Lung microvascular endothelial cell (primary cell): Measurements from ENCODE around the gene KCNQ1OT1. TPM values are rescaled to one million over a fixed set of nuclear protein-coding genes. Genes with fewer than 3 reads are reported as not detected.

Source experiments
- DNase-seq, 2 donors: peaks; one replicate each; pipeline versions ENCODE4 v3.0.0 to v3.0.0-alpha.2; 2010; ENCODE audit warnings: low read depth in 2 of 2
- total RNA-seq: library from RNA; depleted of rRNA; stranded (reverse); fragments of >200 nt; gene quantifications from 2 replicates; pipeline ENCODE4 v1.2.1, GENCODE V29; 2014

Gene KCNQ1OT1
- total RNA-seq, 1 donor from 2014 or later = 0.79 TPM

- DNase-seq = no peak
Measured at GRCh38 chr11:2688381-2689231, 11.2 kb downstream of the KCNQ1OT1 start.

GRCh38 chr11:2687782-2688191, 12.0 kb downstream of the KCNQ1OT1 start:
- peak; percentile 12 to 31 for DNase-seq

GRCh38 chr11:2687223-2687530, 12.6 kb downstream of the KCNQ1OT1 start:
- no peak for DNase-seq

- no peak for DNase-seq
Measured at GRCh38 chr11:2686360-2687222, 13.2 kb downstream of the KCNQ1OT1 start.

- DNase-seq = no peak
Measured at GRCh38 chr11:2685566-2686359, 14.0 kb downstream of the KCNQ1OT1 start.

- DNase-seq = no peak
Measured at GRCh38 chr11:2685051-2685450, 14.7 kb downstream of the KCNQ1OT1 start.

GRCh38 chr11:2684581-2684980, 15.2 kb downstream of the KCNQ1OT1 start:
- no peak for DNase-seq

- DNase-seq = no peak
Measured at GRCh38 chr11:2683806-2684205, 16.0 kb downstream of the KCNQ1OT1 start.

- no peak for DNase-seq
Measured at GRCh38 chr11:2681408-2682145, 18.2 kb downstream of the KCNQ1OT1 start.

- DNase-seq = no peak
Measured at GRCh38 chr11:2679011-2679676, 20.6 kb downstream of the KCNQ1OT1 start.

- DNase-seq = no peak
Measured at GRCh38 chr11:2678396-2678795, 21.4 kb downstream of the KCNQ1OT1 start.

GRCh38 chr11:2677127-2677526, 22.7 kb downstream of the KCNQ1OT1 start:
- DNase-seq = no peak

GRCh38 chr11:2675540-2675939, 24.3 kb downstream of the KCNQ1OT1 start:
- no peak for DNase-seq

- no peak for DNase-seq
Measured at GRCh38 chr11:2674658-2675131, 25.1 kb downstream of the KCNQ1OT1 start.

- DNase-seq = no peak
Measured at GRCh38 chr11:2673871-2674471, 25.8 kb downstream of the KCNQ1OT1 start.

- no peak for DNase-seq
Measured at GRCh38 chr11:2673250-2673610, 26.6 kb downstream of the KCNQ1OT1 start.

GRCh38 chr11:2672553-2673249, 27.1 kb downstream of the KCNQ1OT1 start:
- no peak for DNase-seq

- no peak for DNase-seq
Measured at GRCh38 chr11:2671748-2672147, 28.0 kb downstream of the KCNQ1OT1 start.

GRCh38 chr11:2670541-2671100, 29.2 kb downstream of the KCNQ1OT1 start:
- DNase-seq = no peak
